ENCODE results near the gene CD209.

Gene CD209

GRCh38 chr19:7734220-7735203 lies 12.8 kb downstream of the CD209 start:
- no peak for DNase-seq

DNA sequence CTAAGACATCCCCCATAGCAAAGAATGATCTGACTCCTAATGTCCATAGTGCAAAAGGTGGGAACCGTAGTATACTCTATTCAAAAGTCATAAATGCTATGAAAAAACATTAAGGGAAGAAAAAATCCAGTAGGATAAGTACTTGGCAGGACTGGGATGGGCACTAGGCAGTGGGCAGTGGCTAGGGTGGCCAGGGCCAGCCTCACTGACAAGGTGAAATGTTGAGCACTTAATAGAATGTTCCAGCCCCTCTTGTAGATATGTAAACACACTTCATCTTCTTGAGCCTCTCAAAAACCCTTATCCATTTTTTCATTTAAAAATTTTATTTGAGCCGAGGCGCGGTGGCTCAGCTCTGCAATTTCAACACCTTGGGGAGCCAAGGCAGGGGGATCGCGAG lies 14.0 kb downstream of the CD209 start:
- DNase-seq: no peak

- no peak for DNase-seq
These were observed 15.3 kb downstream of the CD209 start, which contains the start of gene CLEC4G for GRCh38 chr19:7732045-7732444. Gene CLEC4G (minus strand): TSS chr19:7732110. CDS start chr19:7732102, 8 bp downstream.

DNA sequence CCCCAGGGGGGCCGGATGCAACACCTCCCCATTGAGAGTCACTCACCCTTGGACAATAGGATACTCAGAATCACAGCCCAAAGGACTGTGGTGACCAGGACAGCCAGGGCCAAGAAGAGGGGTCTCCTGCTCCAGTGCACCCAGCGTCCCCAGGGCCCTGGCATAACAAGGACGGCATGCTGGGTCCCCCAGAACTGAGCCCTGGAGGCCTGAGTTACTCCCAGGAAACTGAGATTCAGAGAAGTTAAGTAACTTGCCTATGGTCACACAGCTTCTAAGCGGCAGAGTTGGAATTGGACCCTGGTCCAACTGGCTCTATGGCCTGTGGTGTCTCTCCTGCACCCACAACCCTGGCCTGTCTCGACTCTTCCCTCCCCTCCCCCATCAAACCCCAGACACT lies 15.7 kb downstream of the CD209 start:
- no peak for DNase-seq

GRCh38 chr19:7731218-7731595 lies 16.1 kb downstream of the CD209 start:
- no peak for DNase-seq

DNA sequence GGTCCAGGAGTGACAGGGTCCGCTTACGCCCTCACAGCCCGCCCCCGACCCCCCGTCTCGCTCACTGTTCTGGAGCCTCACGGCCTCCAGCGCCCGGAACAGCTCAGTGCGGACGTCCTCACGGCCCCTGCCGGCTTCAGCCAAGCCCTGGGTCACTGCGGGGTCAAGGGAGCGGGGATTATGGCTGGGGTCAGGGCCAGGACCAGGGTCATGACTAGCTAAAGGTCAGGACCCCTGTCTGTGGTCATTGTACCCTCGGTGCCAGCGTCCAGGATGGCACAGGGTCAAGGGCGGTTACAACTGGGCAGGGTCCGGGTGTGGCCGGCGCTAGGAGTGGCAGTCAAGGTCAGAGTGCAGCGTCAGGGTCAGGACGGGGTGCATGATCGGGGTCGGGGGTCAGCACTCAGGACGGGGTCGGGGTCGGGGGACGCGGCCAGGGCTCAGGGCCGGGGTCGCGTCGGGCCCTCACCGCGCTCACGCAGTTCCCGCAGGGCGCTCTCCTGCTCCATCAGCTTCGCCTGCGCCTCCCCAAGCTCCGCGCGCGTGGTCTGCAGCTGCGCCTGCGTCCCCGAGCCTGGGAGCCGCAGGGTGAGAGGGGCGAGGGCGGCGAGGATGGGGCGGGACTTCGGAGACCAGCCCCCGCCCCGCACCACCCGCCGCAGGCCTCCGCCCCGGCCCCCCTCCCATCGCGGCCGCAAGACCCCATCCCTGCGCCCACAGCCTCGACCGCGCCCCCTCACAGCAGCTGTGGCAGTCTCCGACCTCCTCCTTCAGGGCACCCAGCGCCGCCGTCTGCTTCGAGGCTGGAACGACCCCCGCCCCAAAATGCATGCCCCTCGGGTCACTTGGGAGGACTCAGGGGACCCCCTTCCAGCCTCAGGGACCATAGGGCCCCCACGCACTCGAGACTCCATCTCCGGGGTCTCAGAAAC lies 16.8 kb downstream of the CD209 start:
- no peak for DNase-seq

DNA sequence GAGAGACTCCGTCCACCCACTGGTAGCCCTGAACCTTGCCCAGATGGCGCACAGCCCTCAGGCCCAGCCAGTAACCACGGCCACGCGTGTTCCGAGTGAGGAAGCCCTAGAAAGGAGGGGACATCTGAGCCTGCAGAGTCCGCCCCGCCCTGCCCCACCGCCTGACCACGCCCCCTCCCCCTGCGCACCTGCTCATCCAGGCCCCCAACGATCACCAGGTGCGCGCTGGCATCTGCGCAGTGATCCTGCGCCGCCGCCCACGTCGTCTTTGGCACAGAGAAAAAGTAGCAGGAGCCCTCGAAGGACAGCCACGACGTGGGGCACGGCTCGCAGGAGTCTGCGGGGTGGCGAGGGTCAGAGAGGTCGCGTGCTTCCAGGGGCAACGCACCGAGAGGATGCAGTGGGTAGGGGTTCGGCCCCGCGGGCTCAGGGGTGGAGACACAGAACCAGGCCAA lies 17.5 kb downstream of the CD209 start:
- DNase-seq: no peak

DNA sequence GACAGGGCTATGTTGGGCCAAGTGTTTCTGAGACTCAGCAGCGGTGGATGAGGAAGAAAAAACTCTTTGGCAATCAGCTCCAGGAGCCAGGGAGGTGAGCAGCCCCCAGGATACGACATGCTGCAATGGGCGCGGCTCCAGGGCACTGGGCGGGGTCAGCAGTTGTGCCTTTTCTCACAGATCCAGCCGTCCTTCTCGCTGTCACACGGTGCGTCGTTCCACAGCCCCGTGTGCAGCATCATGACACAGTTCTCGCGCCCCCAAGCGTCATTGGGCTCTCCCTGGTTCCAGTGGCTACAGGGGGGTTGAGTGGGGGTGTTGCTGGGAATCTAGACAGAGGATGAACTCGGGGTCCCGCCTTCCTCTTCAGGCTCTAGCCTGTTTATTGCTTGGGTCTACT lies 18.1 kb downstream of the CD209 start:
- no peak for DNase-seq

DNA sequence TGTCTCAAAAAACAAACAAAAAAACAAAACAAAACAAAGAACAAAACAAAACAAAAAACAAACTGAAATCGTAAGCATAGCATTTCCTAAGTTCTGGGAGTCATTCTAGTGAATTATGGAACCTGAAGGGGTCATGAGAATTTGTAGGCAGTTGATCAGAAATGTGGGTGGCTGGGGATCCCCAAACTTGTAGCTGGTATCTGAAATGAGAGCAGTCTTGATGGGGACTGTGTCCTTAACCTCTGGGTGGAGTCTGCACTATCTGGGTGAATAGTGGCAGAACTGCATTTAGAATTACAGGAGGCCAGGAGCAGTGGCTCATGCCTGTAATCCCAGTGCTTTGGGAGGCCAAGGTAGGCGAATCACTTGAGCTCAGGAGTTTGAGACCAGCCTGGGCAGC lies 21.5 kb downstream of the CD209 start:
- DNase-seq: no peak

DNA sequence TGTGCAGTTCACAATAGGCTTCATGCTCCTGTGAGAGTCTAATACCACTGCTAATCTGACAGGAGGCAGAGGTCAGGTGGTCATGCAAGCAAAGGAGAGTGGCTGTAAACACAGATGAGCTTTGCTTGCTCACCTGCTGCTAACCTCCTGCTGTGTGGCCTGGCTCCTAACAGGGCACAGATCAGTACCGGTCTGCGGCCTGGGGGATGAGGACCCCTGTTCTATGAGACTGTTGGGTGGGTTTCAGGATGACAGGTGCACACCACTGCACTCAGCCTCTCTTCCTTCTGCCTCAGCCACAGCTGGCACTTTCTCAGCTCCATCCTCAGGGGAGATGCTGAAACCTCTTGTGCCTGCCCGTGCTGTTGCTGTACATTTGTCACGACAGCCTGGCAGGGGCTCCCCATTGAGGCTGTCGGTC lies 25.1 kb downstream of the CD209 start:
- DNase-seq: no peak

- DNase-seq: no peak
These were observed 27.0 kb downstream of the CD209 start for GRCh38 chr19:7720351-7720750.

- DNase-seq: no peak
These were observed 28.7 kb downstream of the CD209 start for GRCh38 chr19:7718668-7719067.

GRCh38 chr19:7716762-7717161 lies 30.6 kb downstream of the CD209 start:
- DNase-seq: no peak

GRCh38 chr19:7715671-7716070 lies 31.7 kb downstream of the CD209 start:
- DNase-seq: no peak

- DNase-seq: no peak
These were observed 36.7 kb downstream of the CD209 start for GRCh38 chr19:7710616-7711015.

DNA sequence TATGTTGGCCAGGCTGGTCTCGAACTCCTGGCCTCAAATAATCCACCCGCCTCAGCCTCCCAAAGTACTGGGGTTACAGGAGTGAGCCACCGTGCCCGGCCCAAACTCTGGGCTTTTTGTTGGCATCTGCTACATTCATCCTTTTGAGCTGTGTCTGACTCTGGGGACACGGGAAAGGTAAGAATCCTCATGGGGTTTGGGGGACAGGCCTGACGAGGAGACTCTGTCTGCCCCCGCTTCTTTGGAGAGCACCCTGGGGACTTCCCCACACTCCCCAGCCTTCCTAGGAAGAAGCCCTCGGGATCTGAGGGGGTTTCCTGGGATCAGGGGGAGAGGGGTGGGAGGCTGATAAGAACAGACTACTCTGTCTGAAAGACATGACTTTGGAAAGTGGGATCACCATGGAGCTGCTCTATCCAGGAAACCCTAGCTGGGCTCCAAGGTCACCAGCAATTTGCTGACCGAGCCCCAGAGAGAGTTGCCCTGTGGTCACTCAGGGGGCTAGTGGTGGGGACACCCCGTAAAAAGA lies 37.3 kb downstream of the CD209 start:
- no peak for DNase-seq

DNA sequence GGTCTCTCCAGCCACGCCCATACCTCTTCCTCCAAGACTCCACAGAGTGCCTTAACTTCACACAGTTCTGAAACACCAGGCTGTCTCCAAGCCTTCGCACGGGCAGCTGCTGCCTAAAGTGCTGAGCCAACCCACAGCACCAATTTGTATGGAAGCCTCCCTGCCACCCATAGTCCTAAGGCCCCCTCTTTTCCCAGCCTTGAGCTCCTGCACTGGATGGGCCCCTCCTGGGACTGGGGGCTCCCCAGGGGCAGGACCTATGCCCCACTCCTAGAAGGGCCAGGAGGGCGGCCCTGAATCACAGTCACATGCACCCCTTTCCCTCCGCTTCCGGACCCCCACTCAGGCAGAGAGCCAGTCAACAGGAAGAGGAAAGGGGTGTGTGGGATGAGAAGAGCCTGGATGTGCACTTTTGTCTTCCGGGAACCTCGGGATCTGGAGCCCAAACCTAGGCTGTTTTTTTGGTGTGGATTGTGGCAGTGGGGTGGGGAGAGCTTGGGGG lies 40.3 kb downstream of the CD209 start:
- DNase-seq: no peak

GRCh38 chr19:7706188-7706954 lies 41.0 kb downstream of the CD209 start:
- no peak for DNase-seq

GRCh38 chr19:7705387-7706187 lies 41.7 kb downstream of the CD209 start:
- DNase-seq: no peak

GRCh38 chr19:7704280-7705060 lies 42.9 kb downstream of the CD209 start:
- DNase-seq: no peak
